MM.1S (cell line): ENCODE results near the gene STC2.

Source experiments
- CTCF ChIP-seq: fragments of 300-600 bp; sonication (generic); IDR thresholded peaks from 2 replicates; pipeline ENCODE4 v1.5.1; 2016; ENCODE audit warnings: antibody characterized with exemption, low read length, mixed read lengths
- EZH2 ChIP-seq: fragments of 300-600 bp; sonication (generic); optimal IDR thresholded peaks from 2 replicates; pipeline ENCODE3; 2017; ENCODE audit warnings: low read depth, mild to moderate bottlenecking, antibody characterized with exemption, low read length, mixed read lengths
- EZH2phosphoT487 ChIP-seq: fragments of 300-600 bp; sonication (generic); IDR thresholded peaks from 2 replicates; pipeline ENCODE4 v1.6.1; 2018; ENCODE audit warnings: antibody characterized with exemption, low read length

GRCh38 chr5:173323799-173324114, 4.5 kb downstream of the STC2 start:
- TF ChIP-seq CTCF (no peak), EZH2 (no peak), EZH2phosphoT487 (no peak)
